HepG2 (cell line): ENCODE measurements around the gene FAM43B. TPM values are rescaled to one million over a fixed set of nuclear protein-coding genes. Genes with fewer than 3 reads are reported as not detected.

Experiments used
- ATAC-seq: fragments of 200-7000 bp; cut with Tn5 transposase; 3 replicates; pipeline ENCODE4 v1.9.1; 2020; ENCODE audit warnings: mild to moderate bottlenecking, moderate library complexity
- BruUV-seq: library from RNA; stranded (reverse); fragments of 400-500 nt; replicated peaks from 2 replicates; lab custom pipeline; 2021; lab: Mats Ljungman, UMichigan
- CTCF ChIA-PET: fragments of 300-600 bp; formaldehyde crosslinking; extraction: SDS; loops from one replicate; lab custom pipeline; 2021; ENCODE audit warnings: low total read pairs, inconsistent platforms, low intra/inter-chr PET ratio; lab: Yijun Ruan, JAX
- POLR2A ChIA-PET: fragments of 350-600 bp; sonication (Branson Sonifier 250); formaldehyde crosslinking; loops from one replicate; lab custom pipeline; 2020; ENCODE audit warnings: antibody characterized with exemption, inconsistent platforms; lab: Yijun Ruan, JAX
- DNase-seq: peaks from one replicate; pipeline ENCODE4 v3.0.0-alpha.2; 2015; ENCODE audit warnings: low spot score
- FAIRE-seq: peaks from 3 replicates; lab custom pipeline; 2011; peaks lifted over from hg19 to GRCh38; lab: Jason Lieb, UNC
- H2AFZ ChIP-seq: one replicate; pipeline ENCODE4 v1.6.1; 2011; ENCODE audit warnings: low read length, inconsistent platforms
- H3K27ac ChIP-seq: fragments of 300-600 bp; 3 replicates; pipeline ENCODE4 v1.8.0; 2011; ENCODE audit warnings: mixed run types, mild to moderate bottlenecking, mixed read lengths, low read length, inconsistent platforms; ENCODE audit not compliant: insufficient read depth; ENCODE audit errors: extremely low read length
- H3K27me3 ChIP-seq, 2 experiments: fragments of 200-600 bp in 1 of 2; 2 replicates in 1 of 2; 3 replicates in 1 of 2; pipeline versions ENCODE4 v1.6.0 to v1.8.0; 2011; ENCODE audit warnings: low read length in 2 of 2, mild to moderate bottlenecking in 2 of 2, moderate library complexity in 2 of 2, inconsistent platforms in 1 of 2; ENCODE audit not compliant: insufficient read depth in 2 of 2, control insufficient read depth in 1 of 2
- H3K36me3 ChIP-seq, 2 experiments: fragments of 200-600 bp in 1 of 2; replicated peaks in 1 of 2; 2 replicates in 1 of 2; 3 replicates in 1 of 2; pipeline versions ENCODE4 v1.5.1 to v1.8.0; 2011; ENCODE audit warnings: low read length in 2 of 2, inconsistent platforms in 1 of 2; ENCODE audit not compliant: insufficient read depth in 2 of 2, control insufficient read depth in 1 of 2
- H3K4me1 ChIP-seq: 2 replicates; pipeline ENCODE4 v1.5.1; 2012; ENCODE audit warnings: low read length, inconsistent platforms; ENCODE audit not compliant: insufficient read depth
- H3K4me2 ChIP-seq: 2 replicates; pipeline ENCODE4 v1.6.0; 2011; ENCODE audit warnings: low read depth, low read length, inconsistent platforms
- H3K4me3 ChIP-seq, 3 experiments: fragments of 200-600 bp in 1 of 3; sonication (generic), shearing (Covaris generic) in 1 of 3; replicated peaks in 1 of 3; 2 replicates each; pipeline ENCODE4 v1.5.1; 2011 to 2016; ENCODE audit warnings: low read length in 3 of 3, inconsistent platforms in 2 of 3, low read depth in 2 of 3, mild to moderate bottlenecking in 2 of 3, control low read depth in 1 of 3, mixed read lengths in 1 of 3; ENCODE audit not compliant: insufficient read depth in 1 of 3
- H3K79me2 ChIP-seq: one replicate; pipeline ENCODE4 v1.6.1; 2011; ENCODE audit warnings: low read length, inconsistent platforms; ENCODE audit not compliant: insufficient read depth
- H3K9ac ChIP-seq: 2 replicates; pipeline ENCODE4 v1.6.0; 2011; ENCODE audit warnings: mild to moderate bottlenecking, low read depth, low read length, inconsistent platforms; ENCODE audit not compliant: insufficient read depth
- H3K9me3 ChIP-seq: 2 replicates; pipeline ENCODE4 v1.5.1; 2012; ENCODE audit warnings: mild to moderate bottlenecking, low read length
- H4K20me1 ChIP-seq: 2 replicates; pipeline ENCODE4 v1.6.0; 2011; ENCODE audit warnings: inconsistent platforms, mild to moderate bottlenecking, low read length, moderate library complexity; ENCODE audit not compliant: insufficient read depth
- ELF3 ChIP-seq: IDR thresholded peaks from 2 replicates; pipeline ENCODE4 v1.6.1; 2016; ENCODE audit warnings: missing genetic modification reagents, missing compliant biosample characterization
- FOXP1 ChIP-seq, 2 experiments: fragments of 450-650 bp in 1 of 2; IDR thresholded peaks; 2 replicates each; pipeline ENCODE4 v1.6.1; 2017 to 2018; ENCODE audit warnings: antibody characterized with exemption in 1 of 2
- GZF1 ChIP-seq: sonication (generic); formaldehyde crosslinking; IDR thresholded peaks from 2 replicates; pipeline ENCODE4 v1.5.1; 2020; ENCODE audit warnings: mild to moderate bottlenecking, missing genetic modification reagents
- KAT8 ChIP-seq: IDR thresholded peaks from 2 replicates; pipeline ENCODE4 v1.6.1; 2016; ENCODE audit warnings: missing genetic modification reagents, missing compliant biosample characterization
- KDM1A ChIP-seq: IDR thresholded peaks from 2 replicates; pipeline ENCODE4 v1.6.1; 2016; ENCODE audit warnings: missing compliant biosample characterization
- MAFF ChIP-seq: IDR thresholded peaks from 2 replicates; pipeline ENCODE4 v1.6.1; 2011; ENCODE audit warnings: low read depth, low read length, improper control_type of control experiment
- MTF1 ChIP-seq: sonication (generic); formaldehyde crosslinking; IDR thresholded peaks from 2 replicates; pipeline ENCODE4 v1.5.0; 2020; ENCODE audit warnings: missing genetic modification reagents
- MXI1 ChIP-seq: IDR thresholded peaks from 3 replicates; pipeline ENCODE4 v1.6.1; 2012; ENCODE audit warnings: low read depth, low read length, inconsistent platforms, borderline replicate concordance
- NFE2 ChIP-seq: sonication (generic); formaldehyde crosslinking; IDR thresholded peaks from 2 replicates; pipeline ENCODE4 v1.4.0; 2020; ENCODE audit warnings: missing genetic modification reagents
- PPARG ChIP-seq: conservative IDR thresholded peaks from 2 replicates; pipeline ENCODE4 v1.6.1; 2016; ENCODE audit warnings: missing biosample characterization, missing genetic modification reagents
- SIX4 ChIP-seq: sonication (generic); formaldehyde crosslinking; IDR thresholded peaks from 2 replicates; pipeline ENCODE4 v1.4.0; 2020; ENCODE audit warnings: missing genetic modification reagents
- ZNF230 ChIP-seq: sonication (generic); formaldehyde crosslinking; IDR thresholded peaks from 2 replicates; pipeline ENCODE4 v1.4.0; 2020; ENCODE audit warnings: mild to moderate bottlenecking, missing genetic modification reagents
- ZNF577 ChIP-seq: sonication (generic); formaldehyde crosslinking; IDR thresholded peaks from 2 replicates; pipeline ENCODE4 v1.4.0; 2020; ENCODE audit warnings: mild to moderate bottlenecking, low read depth, missing genetic modification reagents, borderline replicate concordance
- WGBS: methylation state at CpG from one replicate; pipeline ENCODE4 v1.1.6; 2017; ENCODE audit warnings: low lambda C conversion rate; 5-methylcytosine and 5-hydroxymethylcytosine counted together
- in situ Hi-C: cut with HindIII; loops from 2 replicates; pipeline ENCODE4 v1.10.0; 2017; ENCODE audit warnings: low pct_unique_long_range_greater_than_20kb; ENCODE audit not compliant: extremely low pct_ligation_motif_present
- intact Hi-C: fragments of 100-400 bp; cut with micrococcal nuclease; formaldehyde crosslinking; loops from one replicate; pipeline ENCODE4 v1.10.0; 2022; ENCODE audit not compliant: unreplicated experiment
- polyA plus RNA-seq, 8 experiments: library from polyadenylated mRNA; depleted of rRNA in 3 of 8; stranded (reverse) in 7 of 8; unstranded in 1 of 8; fragments of >200 nt; fragmentation: Illumina TruSeq in 4 of 8; extraction: Trizol in 4 of 8; gene quantifications; 2 replicates each; pipeline versions ENCODE4 v1.2.1 to v1.2.3, GENCODE V29; 2011 to 2016; ENCODE audit warnings: low read depth in 4 of 8, missing spikeins in 1 of 8, mixed read lengths in 1 of 8; ENCODE audit not compliant: insufficient read depth in 1 of 8
- total RNA-seq, 5 experiments: library from RNA; depleted of rRNA; stranded (reverse); fragments of >200 nt; fragmentation: Illumina TruSeq; extraction: Trizol; gene quantifications; 2 replicates each; pipeline ENCODE4 v1.2.3, GENCODE V29; 2016; ENCODE audit warnings: low read depth in 1 of 5
- TF ChIP-seq, protein P1 (sequence below): sonication (generic); formaldehyde crosslinking; IDR thresholded peaks from 2 replicates; pipeline ENCODE4 v1.5.1; 2020; ENCODE audit warnings: mild to moderate bottlenecking, moderate library complexity, missing genetic modification reagents
- TF ChIP-seq, protein P2 (sequence below): IDR thresholded peaks from 2 replicates; pipeline ENCODE4 v1.4.0; 2020; ENCODE audit warnings: mild to moderate bottlenecking, missing genetic modification reagents
- TF ChIP-seq, protein P3 (sequence below): sonication (generic); formaldehyde crosslinking; IDR thresholded peaks from 2 replicates; pipeline ENCODE4 v1.4.0; 2020; ENCODE audit warnings: missing genetic modification reagents

The FAM43B gene
- total and polyA plus RNA-seq, 2 of the 13 experiments (the other 11 are each of a cell fraction or from before 2014, with no cell fraction given), result 0.63 to 3.7 TPM

DNA sequence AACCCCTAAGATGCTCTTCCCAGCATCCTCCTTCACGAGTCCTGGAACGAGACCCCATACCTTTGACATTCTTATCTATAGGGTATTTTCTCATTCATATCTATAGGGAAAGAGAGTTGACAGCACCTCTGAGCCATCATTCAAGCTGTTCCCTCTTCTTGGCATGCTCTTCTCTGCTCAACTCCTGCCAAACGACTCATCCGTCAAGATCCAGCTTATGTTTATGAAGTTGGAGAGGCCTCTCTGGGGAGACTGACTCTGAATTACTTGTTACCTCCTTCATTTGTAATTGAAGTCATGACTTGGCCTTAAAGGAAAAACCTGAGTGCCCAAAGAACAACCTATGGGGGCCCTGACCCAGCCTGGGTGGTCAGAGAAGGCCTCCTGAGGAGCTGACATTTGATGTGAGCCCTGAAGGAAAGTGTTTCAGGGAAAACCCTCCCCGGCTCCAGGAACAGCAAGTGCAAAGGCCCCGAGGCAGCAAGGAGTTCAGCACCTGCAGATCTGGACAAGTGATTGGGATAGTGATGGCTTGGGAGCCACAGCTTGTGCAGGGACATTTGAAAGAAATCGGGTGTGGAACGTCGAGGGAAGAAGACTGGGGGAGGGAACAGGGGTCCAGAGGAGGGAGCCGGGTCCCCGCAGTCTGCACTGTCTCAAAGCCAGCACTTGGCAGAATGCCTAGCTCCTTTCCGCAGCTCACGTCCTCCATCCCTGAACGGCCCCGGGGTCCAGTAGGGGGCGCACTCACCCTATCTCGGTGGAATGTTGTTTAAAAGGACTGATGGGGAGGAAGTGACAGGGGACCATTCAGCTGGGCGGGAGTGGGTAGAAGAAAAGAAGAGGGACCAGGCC, 22.5 kb downstream of the FAM43B start:
- CTCF ChIA-PET, result interaction anchor here (0.7 to 2.2 kb wide), 4 partner anchors 53 to 65 kb away, joined by 3 to 14 read pairs (median 8); partner anchors contain the start of gene PINK1
- peak; percentile 97 for ATAC-seq
- intact Hi-C loops, result loop anchor here (1.0 to 5.0 kb wide), 3 partner anchors 53 to 65 kb away; partner anchors contain the start of gene PINK1
- FAIRE-seq, result peak; percentile 84
- H3K9ac ChIP-seq, result no peak overlapping the region
- POLR2A ChIA-PET, result interaction anchor here (0.7 to 2.0 kb wide), 6 partner anchors 14 to 59 kb away, joined by 3 to 16 read pairs (median 6); partner anchors contain the start of genes CDA and FAM43B
- H3K27ac ChIP-seq, result no peak overlapping the region
- no peaks in the 10 kb centered on the region for H4K20me1 ChIP-seq
- 9% methylated on average over 17 of the region's 18 CpGs for WGBS
- no TSS peak for BruUV-seq
- H3K9me3 ChIP-seq, result peaks cover 4% of the 10 kb centered on the region; the same call in 1 of the 2 replicates
- peak overlapping the region; percentile 18; the same call in 1 of the 2 replicates for H3K4me2 ChIP-seq
- no peaks in the 10 kb centered on the region; a peak in 1 of 5 replicates for H3K27me3 ChIP-seq
- H2AFZ ChIP-seq, result no peak overlapping the region
- H3K4me1 ChIP-seq, result peaks cover 7% of the 10 kb centered on the region; the same call in 1 of the 2 replicates
- no peaks in the 10 kb centered on the region for H3K79me2 ChIP-seq
- DNase-seq, result peak; percentile 75
- in situ Hi-C loops, result loop anchor here (5.0 kb wide), 1 partner anchor 62 kb away; no protein-coding TSS in a partner anchor
- no peaks in the 10 kb centered on the region for H3K36me3 ChIP-seq
- no peak overlapping the region for H3K4me3 ChIP-seq
- TF ChIP-seq, protein P1, sequence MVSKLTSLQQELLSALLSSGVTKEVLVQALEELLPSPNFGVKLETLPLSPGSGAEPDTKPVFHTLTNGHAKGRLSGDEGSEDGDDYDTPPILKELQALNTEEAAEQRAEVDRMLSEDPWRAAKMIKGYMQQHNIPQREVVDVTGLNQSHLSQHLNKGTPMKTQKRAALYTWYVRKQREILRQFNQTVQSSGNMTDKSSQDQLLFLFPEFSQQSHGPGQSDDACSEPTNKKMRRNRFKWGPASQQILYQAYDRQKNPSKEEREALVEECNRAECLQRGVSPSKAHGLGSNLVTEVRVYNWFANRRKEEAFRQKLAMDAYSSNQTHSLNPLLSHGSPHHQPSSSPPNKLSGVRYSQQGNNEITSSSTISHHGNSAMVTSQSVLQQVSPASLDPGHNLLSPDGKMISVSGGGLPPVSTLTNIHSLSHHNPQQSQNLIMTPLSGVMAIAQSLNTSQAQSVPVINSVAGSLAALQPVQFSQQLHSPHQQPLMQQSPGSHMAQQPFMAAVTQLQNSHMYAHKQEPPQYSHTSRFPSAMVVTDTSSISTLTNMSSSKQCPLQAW, result peak; percentile 37; the same call in 1 of the 2 replicates
- TF ChIP-seq MXI1 (0 out of 3 replicates have a peak, but pooled peaks have one; percentile 30), SIX4 (CRISPR knock-in tag) (no peak), NFE2 (no peak), ZNF230 (CRISPR knock-in tag) (no peak), MAFF (no peak), ZNF577 (CRISPR knock-in tag) (no peak), MTF1 (CRISPR knock-in tag) (no peak), ELF3 (CRISPR knock-in tag) (peak; percentile 55; the same call in 1 of the 2 replicates), PPARG (CRISPR knock-in tag) (0 out of 2 replicates have a peak, but pooled peaks have one; percentile 20), FOXP1 (IDR thresholded peaks at IDR 0.05) (no peak), FOXP1 (CRISPR knock-in tag; IDR thresholded peaks at IDR 0.05) (no peak), KDM1A (CRISPR knock-in tag) (peak; percentile 86), GZF1 (no peak), KAT8 (CRISPR knock-in tag) (peak; percentile 60)
- TF ChIP-seq, protein P2, sequence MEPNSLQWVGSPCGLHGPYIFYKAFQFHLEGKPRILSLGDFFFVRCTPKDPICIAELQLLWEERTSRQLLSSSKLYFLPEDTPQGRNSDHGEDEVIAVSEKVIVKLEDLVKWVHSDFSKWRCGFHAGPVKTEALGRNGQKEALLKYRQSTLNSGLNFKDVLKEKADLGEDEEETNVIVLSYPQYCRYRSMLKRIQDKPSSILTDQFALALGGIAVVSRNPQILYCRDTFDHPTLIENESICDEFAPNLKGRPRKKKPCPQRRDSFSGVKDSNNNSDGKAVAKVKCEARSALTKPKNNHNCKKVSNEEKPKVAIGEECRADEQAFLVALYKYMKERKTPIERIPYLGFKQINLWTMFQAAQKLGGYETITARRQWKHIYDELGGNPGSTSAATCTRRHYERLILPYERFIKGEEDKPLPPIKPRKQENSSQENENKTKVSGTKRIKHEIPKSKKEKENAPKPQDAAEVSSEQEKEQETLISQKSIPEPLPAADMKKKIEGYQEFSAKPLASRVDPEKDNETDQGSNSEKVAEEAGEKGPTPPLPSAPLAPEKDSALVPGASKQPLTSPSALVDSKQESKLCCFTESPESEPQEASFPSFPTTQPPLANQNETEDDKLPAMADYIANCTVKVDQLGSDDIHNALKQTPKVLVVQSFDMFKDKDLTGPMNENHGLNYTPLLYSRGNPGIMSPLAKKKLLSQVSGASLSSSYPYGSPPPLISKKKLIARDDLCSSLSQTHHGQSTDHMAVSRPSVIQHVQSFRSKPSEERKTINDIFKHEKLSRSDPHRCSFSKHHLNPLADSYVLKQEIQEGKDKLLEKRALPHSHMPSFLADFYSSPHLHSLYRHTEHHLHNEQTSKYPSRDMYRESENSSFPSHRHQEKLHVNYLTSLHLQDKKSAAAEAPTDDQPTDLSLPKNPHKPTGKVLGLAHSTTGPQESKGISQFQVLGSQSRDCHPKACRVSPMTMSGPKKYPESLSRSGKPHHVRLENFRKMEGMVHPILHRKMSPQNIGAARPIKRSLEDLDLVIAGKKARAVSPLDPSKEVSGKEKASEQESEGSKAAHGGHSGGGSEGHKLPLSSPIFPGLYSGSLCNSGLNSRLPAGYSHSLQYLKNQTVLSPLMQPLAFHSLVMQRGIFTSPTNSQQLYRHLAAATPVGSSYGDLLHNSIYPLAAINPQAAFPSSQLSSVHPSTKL (CRISPR knock-in tag), result peak; percentile 41
- TF ChIP-seq, protein P3, sequence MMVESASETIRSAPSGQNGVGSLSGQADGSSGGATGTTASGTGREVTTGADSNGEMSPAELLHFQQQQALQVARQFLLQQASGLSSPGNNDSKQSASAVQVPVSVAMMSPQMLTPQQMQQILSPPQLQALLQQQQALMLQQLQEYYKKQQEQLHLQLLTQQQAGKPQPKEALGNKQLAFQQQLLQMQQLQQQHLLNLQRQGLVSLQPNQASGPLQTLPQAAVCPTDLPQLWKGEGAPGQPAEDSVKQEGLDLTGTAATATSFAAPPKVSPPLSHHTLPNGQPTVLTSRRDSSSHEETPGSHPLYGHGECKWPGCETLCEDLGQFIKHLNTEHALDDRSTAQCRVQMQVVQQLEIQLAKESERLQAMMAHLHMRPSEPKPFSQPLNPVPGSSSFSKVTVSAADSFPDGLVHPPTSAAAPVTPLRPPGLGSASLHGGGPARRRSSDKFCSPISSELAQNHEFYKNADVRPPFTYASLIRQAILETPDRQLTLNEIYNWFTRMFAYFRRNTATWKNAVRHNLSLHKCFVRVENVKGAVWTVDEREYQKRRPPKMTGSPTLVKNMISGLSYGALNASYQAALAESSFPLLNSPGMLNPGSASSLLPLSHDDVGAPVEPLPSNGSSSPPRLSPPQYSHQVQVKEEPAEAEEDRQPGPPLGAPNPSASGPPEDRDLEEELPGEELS (CRISPR knock-in tag), result peak; percentile 43; the same call in 1 of the 2 replicates
